IMR-90 (cell line): ENCODE measurements around the gene RAI14. TPM values are rescaled to one million over a fixed set of nuclear protein-coding genes. Genes with fewer than 3 reads are reported as not detected.

ENCODE experiments used
- ATAC-seq: fragments of 200-7000 bp; cut with Tn5 transposase; 2 replicates; pipeline ENCODE4 v1.9.1; 2020; ENCODE audit warnings: low read depth, mild to moderate bottlenecking, moderate library complexity
- BruUV-seq: library from RNA; stranded (reverse); fragments of 400-500 nt; replicated peaks from 2 replicates; lab custom pipeline; 2021; lab: Mats Ljungman, UMichigan
- CTCF ChIA-PET: fragments of 300-600 bp; formaldehyde crosslinking; extraction: SDS; loops from one replicate; lab custom pipeline; 2021; ENCODE audit warnings: antibody characterized with exemption; lab: Yijun Ruan, JAX
- POLR2A ChIA-PET: fragments of 300-600 bp; sonication (Branson Sonifier 250); formaldehyde crosslinking; loops from one replicate; lab custom pipeline; 2022; ENCODE audit warnings: antibody characterized with exemption; ENCODE audit not compliant: unreplicated experiment; lab: Charles Lee
- DNase-seq: peaks from one replicate; pipeline ENCODE4 v3.0.0; 2013
- H2AFZ ChIP-seq: replicated peaks from 2 replicates; pipeline ENCODE3; 2013; ENCODE audit warnings: low read length, mild to moderate bottlenecking; ENCODE audit not compliant: poor library complexity
- H2AK5ac ChIP-seq: 2 replicates; pipeline ENCODE4 v1.6.1; 2013; ENCODE audit warnings: low read depth, low read length, inconsistent platforms
- H2AK9ac ChIP-seq: replicated peaks from 2 replicates; pipeline ENCODE3; 2013; ENCODE audit warnings: mild to moderate bottlenecking, low read depth, low read length, moderate library complexity; ENCODE audit not compliant: poor library complexity
- H2BK120ac ChIP-seq: 2 replicates; pipeline ENCODE4 v1.6.1; 2013; ENCODE audit warnings: low read depth, low read length, inconsistent platforms
- H2BK15ac ChIP-seq: 3 replicates; pipeline ENCODE4 v1.6.1; 2013; ENCODE audit warnings: low read depth, low read length, inconsistent platforms
- H2BK20ac ChIP-seq: 2 replicates; pipeline ENCODE4 v1.6.1; 2013; ENCODE audit warnings: low read depth, mild to moderate bottlenecking, inconsistent platforms, low read length, moderate library complexity
- H2BK5ac ChIP-seq: 2 replicates; pipeline ENCODE4 v1.6.1; 2013; ENCODE audit warnings: mild to moderate bottlenecking, low read depth, low read length, inconsistent platforms; ENCODE audit not compliant: poor library complexity, severe bottlenecking
- H3K14ac ChIP-seq: replicated peaks from 2 replicates; pipeline ENCODE4 v1.6.1; 2013; ENCODE audit warnings: low read depth, low read length, inconsistent platforms
- H3K18ac ChIP-seq: 2 replicates; pipeline ENCODE4 v1.6.1; 2013; ENCODE audit warnings: low read depth, low read length, control low read depth
- H3K23ac ChIP-seq: 2 replicates; pipeline ENCODE4 v1.6.1; 2013; ENCODE audit warnings: low read depth, low read length, inconsistent platforms
- H3K27ac ChIP-seq: 2 replicates; pipeline ENCODE4 v1.5.1; 2013; ENCODE audit warnings: mild to moderate bottlenecking, control low read depth, low read length; ENCODE audit not compliant: insufficient read depth
- H3K27me3 ChIP-seq: 2 replicates; pipeline ENCODE4 v1.6.1; 2013; ENCODE audit warnings: low read length; ENCODE audit not compliant: control insufficient read depth, insufficient read depth
- H3K36me3 ChIP-seq: 2 replicates; pipeline ENCODE4 v1.6.1; 2013; ENCODE audit warnings: low read length, mixed read lengths; ENCODE audit not compliant: control insufficient read depth, insufficient read depth
- H3K4ac ChIP-seq: 2 replicates; pipeline ENCODE4 v1.6.1; 2013; ENCODE audit warnings: low read depth, low read length, inconsistent platforms
- H3K4me1 ChIP-seq: 2 replicates; pipeline ENCODE4 v1.6.1; 2013; ENCODE audit warnings: low read length, mixed read lengths; ENCODE audit not compliant: control insufficient read depth, insufficient read depth
- H3K4me2 ChIP-seq: 2 replicates; pipeline ENCODE4 v1.6.1; 2013; ENCODE audit warnings: low read depth, mild to moderate bottlenecking, control low read depth, low read length, moderate library complexity
- H3K4me3 ChIP-seq: 2 replicates; pipeline ENCODE4 v1.5.1; 2013; ENCODE audit warnings: low read depth, mild to moderate bottlenecking, control low read depth, low read length, moderate library complexity; ENCODE audit not compliant: insufficient read depth
- H3K56ac ChIP-seq: 2 replicates; pipeline ENCODE4 v1.6.1; 2013; ENCODE audit warnings: low read length, inconsistent platforms; ENCODE audit not compliant: insufficient read depth; ENCODE audit errors: extremely low read depth
- H3K79me1 ChIP-seq, 2 experiments: 2 replicates each; pipeline ENCODE4 v1.6.1; 2013; ENCODE audit warnings: low read length in 2 of 2, inconsistent platforms in 1 of 2, low read depth in 1 of 2
- H3K9ac ChIP-seq: 2 replicates; pipeline ENCODE4 v1.6.1; 2013; ENCODE audit warnings: low read depth, low read length, control low read depth
- H3K9me1 ChIP-seq: 2 replicates; pipeline ENCODE4 v1.6.1; 2013; ENCODE audit warnings: low read length, inconsistent platforms; ENCODE audit not compliant: insufficient read depth
- H3K9me3 ChIP-seq: 2 replicates; pipeline ENCODE4 v1.6.1; 2013; ENCODE audit warnings: low read length; ENCODE audit not compliant: control insufficient read depth, insufficient read depth
- H4K20me1 ChIP-seq: 2 replicates; pipeline ENCODE4 v1.6.1; 2013; ENCODE audit warnings: low read length, inconsistent platforms; ENCODE audit not compliant: insufficient read depth
- H4K5ac ChIP-seq: 2 replicates; pipeline ENCODE4 v1.6.1; 2013; ENCODE audit warnings: mild to moderate bottlenecking, low read depth, low read length, control low read depth
- H4K8ac ChIP-seq, 2 experiments: 2 replicates each; pipeline ENCODE4 v1.6.1; 2013; ENCODE audit warnings: low read depth in 2 of 2, low read length in 2 of 2, control low read depth in 1 of 2, inconsistent platforms in 1 of 2
- H4K91ac ChIP-seq: 2 replicates; pipeline ENCODE4 v1.6.1; 2013; ENCODE audit warnings: low read depth, low read length, inconsistent platforms; ENCODE audit not compliant: insufficient read depth
- BHLHE40 ChIP-seq: fragments of 150-350 bp; IDR thresholded peaks from 2 replicates; pipeline ENCODE4 v1.6.1; 2016; ENCODE audit warnings: mild to moderate bottlenecking, low read depth, low read length
- CEBPB ChIP-seq: IDR thresholded peaks from 2 replicates; pipeline ENCODE4 v1.6.1; 2012; ENCODE audit warnings: low read depth, low read length, improper control_type of control experiment
- ELK1 ChIP-seq: fragments of 150-350 bp; IDR thresholded peaks from 2 replicates; pipeline ENCODE4 v1.6.1; 2016; ENCODE audit warnings: low read depth, mild to moderate bottlenecking, low read length, moderate library complexity, borderline replicate concordance
- MAFK ChIP-seq: IDR thresholded peaks from 2 replicates; pipeline ENCODE4 v1.6.1; 2012; ENCODE audit warnings: low read depth, low read length, improper control_type of control experiment
- MAZ ChIP-seq: IDR thresholded peaks from 2 replicates; pipeline ENCODE4 v1.6.1; 2012; ENCODE audit warnings: low read depth, mild to moderate bottlenecking, low read length, improper control_type of control experiment, moderate library complexity, borderline replicate concordance
- MXI1 ChIP-seq: IDR thresholded peaks from 2 replicates; pipeline ENCODE4 v1.6.1; 2012; ENCODE audit warnings: low read depth, mild to moderate bottlenecking, low read length, moderate library complexity, borderline replicate concordance
- NFE2L2 ChIP-seq: fragments of 150-350 bp; IDR thresholded peaks from 2 replicates; pipeline ENCODE4 v1.6.1; 2016; ENCODE audit warnings: low read depth, mild to moderate bottlenecking, low read length
- POLR2A ChIP-seq: IDR thresholded peaks from 2 replicates; pipeline ENCODE4 v1.6.1; 2012; ENCODE audit warnings: mild to moderate bottlenecking, low read depth, low read length
- RCOR1 ChIP-seq: IDR thresholded peaks from 2 replicates; pipeline ENCODE4 v1.6.1; 2012; ENCODE audit warnings: mild to moderate bottlenecking, low read length, improper control_type of control experiment; ENCODE audit not compliant: insufficient replicate concordance
- SMC3 ChIP-seq: fragments of 150-350 bp; IDR thresholded peaks from 2 replicates; pipeline ENCODE4 v1.6.1; 2016; ENCODE audit warnings: low read depth, mild to moderate bottlenecking, antibody characterized with exemption, low read length, moderate library complexity
- WGBS, 2 experiments: methylation state at CpG; one replicate each; pipeline versions ENCODE4 v1.1.5 to v1.1.7; 2013; ENCODE audit warnings: missing lambda C conversion rate in 2 of 2; ENCODE audit not compliant: insufficient read length in 1 of 2; ENCODE audit errors: extremely low coverage in 2 of 2; 5-methylcytosine and 5-hydroxymethylcytosine counted together
- dilution Hi-C: fragments of 300-500 bp; cut with HindIII; formaldehyde crosslinking; loops from one replicate; pipeline ENCODE4 v1.14.3; 2018; ENCODE audit warnings: low sequenced_read_pairs; ENCODE audit not compliant: unreplicated experiment
- in situ Hi-C: fragments of 300-500 bp; cut with MboI; formaldehyde crosslinking; loops from 3 replicates; pipeline ENCODE4 v1.14.3; 2019; ENCODE audit warnings: low sequenced_read_pairs, inconsistent platforms, mixed read lengths
- intact Hi-C: fragments of 100-400 bp; cut with micrococcal nuclease; formaldehyde crosslinking; loops from 2 replicates; pipeline ENCODE4 v1.10.0; 2022
- polyA plus RNA-seq, 3 experiments: library from polyadenylated mRNA; depleted of rRNA; stranded (reverse); fragments of >200 nt; gene quantifications; 2 replicates each; pipeline ENCODE4 v1.2.3, GENCODE V29; 2012; ENCODE audit warnings: low replicate concordance in 1 of 3
- total RNA-seq: library from RNA; depleted of rRNA; stranded (reverse); fragments of >200 nt; gene quantifications from 2 replicates; pipeline ENCODE4 v1.2.3, GENCODE V29; 2012
- TF ChIP-seq, protein P1 (sequence below): conservative IDR thresholded peaks from 2 replicates; pipeline ENCODE4 v1.5.1; 2012; ENCODE audit warnings: mild to moderate bottlenecking, low read depth, low read length, improper control_type of control experiment

RAI14 gene
- total and polyA plus RNA-seq, 2 of the 4 experiments (the other 2 are of a cell fraction) = 221 to 267 TPM

- no TSS peak for BruUV-seq
- Histone ChIP-seq H3K9me1 (peaks cover 18% of the 10 kb centered on the region), H3K14ac (peak overlapping the region; percentile 98), H2BK15ac (peak overlapping the region; percentile 96), H3K9me3 (no peaks in the 10 kb centered on the region), H4K20me1 (no peaks in the 10 kb centered on the region), H3K27ac (peak overlapping the region; percentile 77), H2AK5ac (peak overlapping the region; percentile 97), H3K9ac (no peak overlapping the region; the same call in 1 of the 2 replicates), H4K91ac (peak overlapping the region; percentile 97), H3K27me3 (no peaks in the 10 kb centered on the region), H3K4me3 (no peak overlapping the region), H4K5ac (peak overlapping the region; percentile 94), H3K56ac (peak overlapping the region; percentile 63), H3K23ac (peak overlapping the region; percentile 98; the same call in 1 of the 2 replicates), H2AFZ (no peak overlapping the region), H3K4me1 (peaks cover 15% of the 10 kb centered on the region), H3K4me2 (peak overlapping the region; percentile 39; the same call in 1 of the 2 replicates), H2BK20ac (peak overlapping the region; percentile 98), H2AK9ac (no peak overlapping the region), H3K79me1 (peaks cover 11 to 31% of the 10 kb centered on the region in 2 experiments), H3K36me3 (no peaks in the 10 kb centered on the region), H3K18ac (peak overlapping the region; percentile 99), H2BK120ac (peak overlapping the region; percentile 99), H2BK5ac (peak overlapping the region; percentile 98), H3K4ac (peak overlapping the region; percentile 97; the same call in 1 of the 2 replicates), H4K8ac (peak overlapping the region; percentile 81 to 91)
- in situ Hi-C loops = no loop called here
- CTCF ChIA-PET = no interaction called here
- intact Hi-C loops = no loop called here
- no CpG with 5 or more reads among the region's 1 CpG for WGBS, 2 experiments
- ATAC-seq (peak; percentile 82), DNase-seq (peak; percentile 92)
- POLR2A ChIA-PET = interaction anchor here (1.3 to 1.5 kb wide), 2 partner anchors 13 to 56 kb away, joined by 4 to 5 read pairs; no protein-coding TSS in a partner anchor
- dilution Hi-C loops = no loop called here
- TF ChIP-seq MAZ (no peak), NFE2L2 (no peak), CEBPB (no peak), BHLHE40 (no peak), SMC3 (no peak), MAFK (no peak), ELK1 (no peak), MXI1 (no peak), RCOR1 (no peak), POLR2A (no peak)
- TF ChIP-seq, protein P1, sequence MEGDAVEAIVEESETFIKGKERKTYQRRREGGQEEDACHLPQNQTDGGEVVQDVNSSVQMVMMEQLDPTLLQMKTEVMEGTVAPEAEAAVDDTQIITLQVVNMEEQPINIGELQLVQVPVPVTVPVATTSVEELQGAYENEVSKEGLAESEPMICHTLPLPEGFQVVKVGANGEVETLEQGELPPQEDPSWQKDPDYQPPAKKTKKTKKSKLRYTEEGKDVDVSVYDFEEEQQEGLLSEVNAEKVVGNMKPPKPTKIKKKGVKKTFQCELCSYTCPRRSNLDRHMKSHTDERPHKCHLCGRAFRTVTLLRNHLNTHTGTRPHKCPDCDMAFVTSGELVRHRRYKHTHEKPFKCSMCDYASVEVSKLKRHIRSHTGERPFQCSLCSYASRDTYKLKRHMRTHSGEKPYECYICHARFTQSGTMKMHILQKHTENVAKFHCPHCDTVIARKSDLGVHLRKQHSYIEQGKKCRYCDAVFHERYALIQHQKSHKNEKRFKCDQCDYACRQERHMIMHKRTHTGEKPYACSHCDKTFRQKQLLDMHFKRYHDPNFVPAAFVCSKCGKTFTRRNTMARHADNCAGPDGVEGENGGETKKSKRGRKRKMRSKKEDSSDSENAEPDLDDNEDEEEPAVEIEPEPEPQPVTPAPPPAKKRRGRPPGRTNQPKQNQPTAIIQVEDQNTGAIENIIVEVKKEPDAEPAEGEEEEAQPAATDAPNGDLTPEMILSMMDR = no peak
Observed at GRCh38 chr5:34627794-34628193, 28.3 kb upstream of the RAI14 start.
